Endothelial cell of umbilical vein (primary cell): ENCODE measurements around the gene XKR3.

ENCODE experiments used
- CTCF ChIP-seq, 2 donors: IDR thresholded peaks; 1 replicate in 1 of 2; 2 replicates in 1 of 2; pipeline ENCODE4 v1.5.1; 2011; ENCODE audit warnings: low read length in 2 of 2, mild to moderate bottlenecking in 2 of 2, moderate library complexity in 2 of 2, control low read depth in 1 of 2, inconsistent platforms in 1 of 2, low read depth in 1 of 2; ENCODE audit not compliant: insufficient read depth in 1 of 2; ENCODE audit errors: extremely low read depth in 1 of 2
- JUN ChIP-seq: IDR thresholded peaks from 2 replicates; pipeline ENCODE4 v1.6.1; 2011; ENCODE audit warnings: borderline replicate concordance, low read depth; ENCODE audit not compliant: insufficient read length, insufficient read depth
- POLR2AphosphoS5 ChIP-seq: IDR thresholded peaks from 2 replicates; pipeline ENCODE4 v1.6.1; 2012; ENCODE audit warnings: low read depth, mild to moderate bottlenecking, control low read depth, low read length, moderate library complexity; ENCODE audit not compliant: insufficient read depth

GRCh38 chr22:16847271-16847670, 22.1 kb upstream of the XKR3 start:
- TF ChIP-seq JUN (no peak), CTCF (IDR thresholded peaks at IDR 0.05; ENCODE audit: extremely low read depth in 1 of 2, insufficient read depth in 1 of 2, low read depth in 1 of 2, low read length in 2 of 2) (no peak), POLR2AphosphoS5 (no peak)
